Gastroesophageal sphincter (tissue), 4 donors: ENCODE results near the gene R3HCC1L. TPM values are rescaled to one million over a fixed set of nuclear protein-coding genes. Genes with fewer than 3 reads are reported as not detected.
"Not testable (repeated sequence)": the region's sequence is repeated elsewhere in the genome, so short reads cannot be mapped to it uniquely, and the experiment has no call there.

Source experiments
- ATAC-seq: fragments of 150-250 bp; one replicate; pipeline ENCODE4 v1.9.1; 2016; ENCODE audit warnings: mild to moderate bottlenecking, moderate library complexity
- H3K27ac ChIP-seq, 4 donors: fragments of 200-600 bp; sonication (generic) in 3 of 4; 1 replicate in 3 of 4; 2 replicates in 1 of 4; pipeline ENCODE4 v1.5.1; 2016 to 2019
- H3K27me3 ChIP-seq: fragments of 200-600 bp; sonication (generic); one replicate; pipeline ENCODE4 v1.5.1; 2019
- H3K36me3 ChIP-seq, 2 donors: fragments of 200-600 bp; sonication (generic); one replicate each; pipeline ENCODE4 v1.5.1; 2019; ENCODE audit warnings: control low read depth in 1 of 2
- H3K4me1 ChIP-seq, 3 donors: fragments of 200-600 bp; sonication (generic); 1 replicate in 2 of 3; 2 replicates in 1 of 3; pipeline ENCODE4 v1.5.1; 2016 to 2019; ENCODE audit warnings: control low read depth in 2 of 3
- H3K4me3 ChIP-seq, 2 donors: fragments of 200-600 bp; sonication (generic); one replicate each; pipeline ENCODE4 v1.5.1; 2019; ENCODE audit warnings: mild to moderate bottlenecking in 1 of 2, moderate library complexity in 1 of 2
- H3K9me3 ChIP-seq, 3 donors: fragments of 200-600 bp; sonication (generic); one replicate each; pipeline ENCODE4 v1.5.1; 2017 to 2019; ENCODE audit warnings: control low read depth in 2 of 3
- EP300 ChIP-seq: sonication (generic); formaldehyde crosslinking; IDR thresholded peaks from one replicate; pipeline ENCODE4 v1.6.1; 2017; ENCODE audit warnings: antibody characterized with exemption, mild to moderate bottlenecking
- POLR2A ChIP-seq, 2 donors: fragments of 450-650 bp; IDR thresholded peaks; one replicate each; pipeline ENCODE4 v1.6.1; 2017; ENCODE audit warnings: antibody characterized with exemption in 2 of 2, mild to moderate bottlenecking in 2 of 2, moderate library complexity in 1 of 2
- POLR2AphosphoS5 ChIP-seq: sonication (generic); formaldehyde crosslinking; IDR thresholded peaks from one replicate; pipeline ENCODE4 v1.6.1; 2017; ENCODE audit warnings: antibody characterized with exemption
- WGBS, 2 donors: methylation state at CpG; one replicate each; pipeline ENCODE4 v1.1.5; 2018; ENCODE audit warnings: low coverage in 1 of 2; 5-methylcytosine and 5-hydroxymethylcytosine counted together
- total RNA-seq, 4 donors: library from RNA; depleted of rRNA; stranded (reverse); fragments of >200 nt; gene quantifications; one replicate each; pipeline ENCODE4 v1.1.0, GENCODE V29; 2016
- TF ChIP-seq, protein P1 (sequence below), 4 experiments: fragments of 200-600 bp in 2 of 4; fragments of 450-650 bp in 2 of 4; sonication (generic) in 1 of 4; IDR thresholded peaks; one replicate each; pipeline ENCODE4 v1.5.1; 2017 to 2019; ENCODE audit warnings: antibody characterized with exemption in 4 of 4, mild to moderate bottlenecking in 2 of 4, moderate library complexity in 2 of 4

R3HCC1L gene
- total RNA-seq, 4 donors from 2014 or later = 9.0 to 15.4 (median 13.7) TPM

GRCh38 chr10:98125940-98126631 is 8.4 kb upstream of the R3HCC1L start:
- no peaks in the 10 kb centered on the region for H3K4me1 ChIP-seq
- H3K27ac ChIP-seq = no peak overlapping the region
- no peak for ATAC-seq
- TF ChIP-seq EP300 (no peak), POLR2AphosphoS5 (no peak), POLR2A (IDR thresholded peaks at IDR 0.05) (no peak)
- TF ChIP-seq, protein P1, sequence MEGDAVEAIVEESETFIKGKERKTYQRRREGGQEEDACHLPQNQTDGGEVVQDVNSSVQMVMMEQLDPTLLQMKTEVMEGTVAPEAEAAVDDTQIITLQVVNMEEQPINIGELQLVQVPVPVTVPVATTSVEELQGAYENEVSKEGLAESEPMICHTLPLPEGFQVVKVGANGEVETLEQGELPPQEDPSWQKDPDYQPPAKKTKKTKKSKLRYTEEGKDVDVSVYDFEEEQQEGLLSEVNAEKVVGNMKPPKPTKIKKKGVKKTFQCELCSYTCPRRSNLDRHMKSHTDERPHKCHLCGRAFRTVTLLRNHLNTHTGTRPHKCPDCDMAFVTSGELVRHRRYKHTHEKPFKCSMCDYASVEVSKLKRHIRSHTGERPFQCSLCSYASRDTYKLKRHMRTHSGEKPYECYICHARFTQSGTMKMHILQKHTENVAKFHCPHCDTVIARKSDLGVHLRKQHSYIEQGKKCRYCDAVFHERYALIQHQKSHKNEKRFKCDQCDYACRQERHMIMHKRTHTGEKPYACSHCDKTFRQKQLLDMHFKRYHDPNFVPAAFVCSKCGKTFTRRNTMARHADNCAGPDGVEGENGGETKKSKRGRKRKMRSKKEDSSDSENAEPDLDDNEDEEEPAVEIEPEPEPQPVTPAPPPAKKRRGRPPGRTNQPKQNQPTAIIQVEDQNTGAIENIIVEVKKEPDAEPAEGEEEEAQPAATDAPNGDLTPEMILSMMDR (IDR thresholded peaks at IDR 0.05) = no peak
- 60 to 80% methylated on average over 1 of the region's 6 CpGs for WGBS, 2 donors
- peaks cover 0 to 17% (median 0%) of the 10 kb centered on the region in 3 donors for H3K9me3 ChIP-seq
- no peaks in the 10 kb centered on the region for H3K36me3 ChIP-seq
- peaks cover 19% of the 10 kb centered on the region for H3K27me3 ChIP-seq
- no peak overlapping the region for H3K4me3 ChIP-seq

DNA sequence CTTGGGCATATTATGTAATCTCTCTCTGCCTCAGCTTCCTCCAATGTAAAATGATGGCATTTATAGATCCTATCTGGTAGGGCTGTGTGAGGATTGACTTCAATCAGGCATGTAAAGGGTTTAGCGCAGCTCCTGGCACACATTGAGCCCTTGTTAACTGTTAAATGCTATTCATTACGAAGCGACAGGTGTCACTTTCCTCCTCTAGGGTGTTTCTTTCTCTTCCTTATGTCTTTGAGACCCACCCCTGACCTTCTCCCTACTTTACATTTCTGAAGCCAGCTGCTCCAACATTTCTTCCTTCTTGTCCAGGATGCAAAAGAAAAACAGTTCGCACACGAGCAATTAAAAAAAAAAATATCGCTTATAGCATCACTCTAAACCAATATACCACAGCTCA is 5.7 kb upstream of the R3HCC1L start:
- no peaks in the 10 kb centered on the region for H3K9me3 ChIP-seq
- no peaks in the 10 kb centered on the region for H3K4me1 ChIP-seq
- WGBS, 2 donors = 81 to 83% methylated on average over 6 of the region's 6 CpGs
- H3K27me3 ChIP-seq = peaks cover 11% of the 10 kb centered on the region
- no peak overlapping the region for H3K4me3 ChIP-seq
- no peaks in the 10 kb centered on the region for H3K36me3 ChIP-seq
- H3K27ac ChIP-seq = no peak overlapping the region
- TF ChIP-seq, protein P1 (IDR thresholded peaks at IDR 0.05) = no peak
- TF ChIP-seq POLR2AphosphoS5 (no peak), POLR2A (IDR thresholded peaks at IDR 0.05) (no peak), EP300 (no peak)
- ATAC-seq = no peak

GRCh38 chr10:98131619-98132018 is 2.8 kb upstream of the R3HCC1L start:
- 75 to 85% methylated on average over 2 of the region's 3 CpGs for WGBS, 2 donors
- ATAC-seq = no peak
- Histone ChIP-seq H3K9me3 (no peaks in the 10 kb centered on the region), H3K4me3 (no peak overlapping the region), H3K27ac (no peak overlapping the region), H3K36me3 (no peaks in the 10 kb centered on the region), H3K27me3 (no peaks in the 10 kb centered on the region), H3K4me1 (peaks cover 0 to 14% (median 3%) of the 10 kb centered on the region in 3 donors)
- TF ChIP-seq POLR2A (IDR thresholded peaks at IDR 0.05) = no peak
- TF ChIP-seq, protein P1 (IDR thresholded peaks at IDR 0.05) = no peak
- no peak for TF ChIP-seq POLR2AphosphoS5
- no peak for TF ChIP-seq EP300

DNA sequence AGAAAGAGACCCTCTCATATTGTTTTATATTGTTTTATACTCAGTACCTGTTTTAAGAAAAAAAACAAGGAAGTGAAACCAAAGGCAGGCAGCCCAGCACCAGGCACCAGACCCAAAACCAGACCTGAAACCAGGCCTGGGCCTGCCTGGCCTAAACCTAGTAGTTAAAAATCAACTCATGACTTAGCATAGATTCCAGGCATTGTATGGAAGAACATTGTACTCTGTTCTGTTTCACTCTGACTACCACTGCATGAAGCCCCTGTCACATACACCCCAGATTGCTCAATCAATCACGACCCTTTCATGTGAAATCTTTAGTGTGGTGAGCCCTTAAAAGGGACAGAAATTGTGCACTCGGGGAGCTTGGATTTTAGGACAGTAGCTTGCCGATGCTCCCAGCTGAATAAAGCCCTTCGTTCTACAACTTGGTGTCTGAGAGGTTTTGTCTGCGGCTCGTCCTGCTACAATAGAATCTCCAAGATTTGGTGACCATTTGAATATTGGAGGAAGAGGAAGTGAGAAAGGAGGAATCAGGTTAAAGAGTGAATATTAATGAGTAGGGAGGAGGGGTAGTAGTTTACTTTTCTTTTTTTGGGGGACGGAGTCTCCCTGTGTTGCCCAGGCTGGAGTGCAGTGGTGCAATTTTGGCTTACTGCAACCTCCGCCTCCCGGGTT is 1.2 kb upstream of the R3HCC1L start:
- not testable (repeated sequence) for H3K4me3 ChIP-seq, H3K9me3 ChIP-seq, ATAC-seq, H3K27ac ChIP-seq, H3K36me3 ChIP-seq, H3K27me3 ChIP-seq
- peaks cover 0 to 20% (median 3%) of the 10 kb centered on the region in 3 donors for H3K4me1 ChIP-seq
- 91 to 95% methylated on average over 7 to 9 of the region's 9 CpGs for WGBS, 2 donors

DNA sequence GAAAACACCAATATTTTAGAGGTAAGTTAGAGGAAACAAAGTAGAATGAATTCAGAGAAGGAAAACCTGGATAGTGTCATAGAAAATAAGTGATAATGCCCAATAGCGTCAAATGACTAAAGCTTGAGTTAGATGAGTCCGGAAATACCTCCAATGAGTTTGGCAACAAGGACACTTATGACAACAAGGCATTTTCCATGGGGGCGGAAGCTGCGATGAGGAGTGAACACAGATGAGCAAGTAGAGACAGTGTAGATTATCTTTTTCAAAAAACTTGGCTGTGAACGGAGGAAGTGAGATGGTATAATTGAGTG is 383 bp upstream of the R3HCC1L start:
- H3K9me3 ChIP-seq = no peaks in the 10 kb centered on the region
- H3K4me1 ChIP-seq = peaks cover 0 to 20% (median 3%) of the 10 kb centered on the region in 3 donors
- H3K36me3 ChIP-seq = no peaks in the 10 kb centered on the region
- no peak for ATAC-seq
- TF ChIP-seq POLR2A (IDR thresholded peaks at IDR 0.05) (no peak), POLR2AphosphoS5 (no peak), EP300 (no peak)
- TF ChIP-seq, protein P1 (IDR thresholded peaks at IDR 0.05) = no peak
- no peaks in the 10 kb centered on the region for H3K27me3 ChIP-seq
- H3K27ac ChIP-seq = peak overlapping the region in 3 of 4 donors; percentile 81 to 92 (median 92)
- H3K4me3 ChIP-seq = peak overlapping the region; percentile 69 to 87
- 58 to 71% methylated on average over 4 to 5 of the region's 5 CpGs for WGBS, 2 donors
